GM19468 (cell line): ENCODE measurements around the gene FABP3.

ENCODE experiments used
- ATAC-seq: cut with Tn5 transposase; IDR thresholded peaks from one replicate; pipeline ENCODE4 v1.9.1; 2021; ENCODE audit warnings: mild to moderate bottlenecking, moderate library complexity, moderate number of reproducible peaks; ENCODE audit not compliant: unreplicated experiment; ENCODE audit errors: extremely low read depth

The FABP3 gene

DNA sequence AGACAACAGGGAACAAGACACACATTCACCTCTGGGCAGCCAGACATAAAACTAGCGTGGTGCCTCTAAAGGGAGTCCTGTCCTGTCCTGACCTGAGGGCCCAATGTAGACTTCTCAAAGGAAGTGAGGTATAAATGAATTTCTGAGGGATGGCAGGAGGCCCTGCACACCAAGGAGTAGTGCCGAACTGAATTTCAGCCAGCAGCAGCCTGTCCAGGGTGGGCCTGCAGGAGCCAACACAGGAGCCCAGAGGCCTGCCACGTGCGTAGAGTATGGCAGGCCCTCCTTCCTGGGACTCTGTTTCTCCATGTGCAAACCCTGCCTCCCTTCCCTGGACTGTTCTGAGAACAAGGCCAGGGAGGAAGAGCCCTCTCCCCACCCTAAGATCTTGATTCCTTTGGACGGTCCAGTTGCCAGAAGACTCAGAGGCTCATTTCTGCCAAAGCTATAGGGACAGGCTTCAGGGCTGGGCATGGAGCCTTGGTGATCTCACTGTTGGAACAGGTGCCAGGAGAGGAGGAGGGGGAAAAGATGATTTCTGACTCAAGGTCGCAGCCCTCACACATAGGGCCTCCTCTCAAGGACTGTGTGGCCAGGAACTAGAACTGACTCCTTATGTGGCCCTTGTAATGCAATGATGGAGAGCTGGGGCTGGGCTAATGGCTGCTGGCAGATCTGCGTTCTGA lies 1.8 kb upstream of the FABP3 start:
- ATAC-seq, result no peak

DNA sequence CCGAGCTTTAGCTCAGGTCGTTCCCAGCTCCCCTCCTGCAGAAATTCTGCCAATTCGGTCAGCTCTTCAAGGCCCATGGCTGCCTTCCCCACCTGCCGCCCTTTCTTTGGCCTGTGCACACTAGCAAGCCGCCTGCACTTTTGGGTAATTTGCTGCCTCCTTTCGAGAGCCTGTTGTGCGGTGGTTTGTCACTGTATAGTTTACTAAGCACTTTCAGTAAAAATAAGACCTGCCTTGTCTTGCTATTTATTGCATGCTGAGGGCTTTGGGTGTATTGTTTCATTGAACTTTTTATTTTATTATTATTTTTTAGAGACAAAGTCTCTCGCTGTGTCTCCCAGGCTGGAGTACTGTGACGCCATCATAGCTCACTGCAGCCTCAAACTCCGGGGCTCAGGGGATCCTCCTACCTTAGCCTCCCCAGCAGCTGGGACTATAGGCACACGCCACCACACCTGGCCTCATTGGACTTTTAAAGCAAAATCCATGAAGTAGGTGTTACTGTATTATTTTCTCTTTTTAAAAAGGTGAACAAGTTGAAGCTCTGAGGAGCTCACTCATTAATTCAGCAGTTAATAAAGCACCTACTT lies 1.1 kb upstream of the FABP3 start:
- ATAC-seq, result no peak

DNA sequence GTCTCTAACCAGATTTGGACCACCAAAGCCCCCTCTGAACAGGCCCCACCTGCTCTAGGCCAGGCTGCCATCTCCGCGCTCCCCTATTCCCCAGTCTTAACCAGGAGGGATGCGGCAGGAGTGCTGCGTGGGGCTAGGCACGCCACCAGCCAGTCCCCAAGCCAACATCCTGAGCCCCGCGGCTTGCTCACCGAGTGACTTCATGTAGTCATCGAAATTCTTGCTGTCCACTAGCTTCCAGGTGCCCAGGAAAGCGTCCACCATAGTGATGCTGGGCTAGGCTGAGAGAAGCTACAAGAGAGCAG lies 173 bp downstream of the FABP3 start:
- ATAC-seq, result no peak

DNA sequence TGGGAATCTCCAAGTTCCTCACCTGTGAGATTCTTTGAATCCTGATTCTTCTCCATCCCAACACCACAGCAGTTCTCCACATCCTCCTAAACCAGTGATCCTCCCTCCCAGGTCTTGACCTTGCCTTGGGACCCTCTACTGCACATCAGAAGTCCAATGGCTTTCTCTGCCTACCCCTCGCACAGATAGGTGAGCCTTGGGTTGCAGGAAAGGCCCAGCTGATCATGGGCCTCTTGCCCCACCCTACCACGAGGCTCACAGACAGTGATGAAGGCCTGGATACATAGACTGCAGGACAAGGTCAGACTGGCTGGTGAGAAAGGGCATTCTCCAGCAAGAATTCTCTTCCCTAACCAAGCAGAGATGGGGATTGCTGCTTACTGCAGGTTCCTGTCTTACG lies 825 bp downstream of the FABP3 start:
- ATAC-seq, result no peak

DNA sequence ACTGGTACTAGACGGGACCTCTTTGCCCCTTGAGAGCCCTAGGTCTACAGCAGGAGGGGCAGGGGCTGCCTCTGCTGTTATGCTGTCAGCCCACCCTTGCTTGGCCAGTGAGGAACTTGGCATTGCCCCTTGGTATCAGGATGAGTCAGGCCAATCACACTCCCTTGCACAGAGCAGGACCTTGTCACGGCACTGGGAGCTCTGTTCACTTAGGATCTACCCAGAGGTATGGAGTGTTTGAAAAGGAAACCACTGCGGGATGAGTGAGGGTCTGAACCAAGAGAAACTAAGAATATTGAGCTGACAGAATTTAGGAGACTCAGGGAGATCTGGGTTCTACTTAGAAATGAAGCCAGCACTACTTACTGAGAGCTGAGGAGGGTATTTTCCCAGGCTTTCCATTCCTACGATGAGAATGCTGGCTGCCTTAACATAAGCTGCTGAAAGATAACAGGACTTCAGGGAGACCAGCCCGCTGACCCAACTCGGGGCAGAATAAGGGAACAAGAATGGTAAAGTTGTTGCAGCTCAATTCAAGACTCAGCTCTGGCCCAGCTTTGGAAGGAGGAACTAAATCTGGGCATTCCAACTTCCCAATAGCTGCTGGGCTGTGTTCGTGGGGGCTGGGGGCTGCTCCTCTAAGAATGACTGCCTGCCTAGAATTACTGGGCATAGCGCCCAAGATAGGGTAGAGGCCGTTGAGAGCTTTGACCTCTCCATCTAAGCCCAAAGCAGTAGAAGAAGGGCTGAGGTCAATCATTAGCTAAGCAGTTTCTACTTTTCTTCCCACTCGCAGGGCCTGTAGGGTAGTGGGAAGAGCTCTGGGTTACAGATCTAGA lies 1.5 kb downstream of the FABP3 start:
- no peak for ATAC-seq

DNA sequence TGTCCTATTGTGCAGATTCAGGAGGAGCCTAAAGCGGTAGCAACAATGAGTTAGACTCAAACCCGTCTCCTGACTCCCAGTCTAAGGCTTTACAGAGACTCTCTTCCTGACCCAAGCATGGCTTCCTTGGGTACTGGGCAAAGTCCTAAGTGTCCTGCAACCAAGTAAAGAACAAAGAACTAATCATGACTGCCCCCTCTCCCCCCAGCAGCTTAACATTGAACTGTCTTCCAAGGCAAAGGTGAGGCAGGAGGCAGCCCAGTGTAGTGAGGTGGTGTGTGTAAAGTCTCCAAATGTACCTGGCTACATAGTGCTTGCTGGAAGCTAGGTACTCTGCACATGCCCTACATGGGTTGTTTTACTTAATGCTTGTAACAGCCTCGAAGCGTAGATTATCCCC lies 2.3 kb downstream of the FABP3 start:
- no peak for ATAC-seq

DNA sequence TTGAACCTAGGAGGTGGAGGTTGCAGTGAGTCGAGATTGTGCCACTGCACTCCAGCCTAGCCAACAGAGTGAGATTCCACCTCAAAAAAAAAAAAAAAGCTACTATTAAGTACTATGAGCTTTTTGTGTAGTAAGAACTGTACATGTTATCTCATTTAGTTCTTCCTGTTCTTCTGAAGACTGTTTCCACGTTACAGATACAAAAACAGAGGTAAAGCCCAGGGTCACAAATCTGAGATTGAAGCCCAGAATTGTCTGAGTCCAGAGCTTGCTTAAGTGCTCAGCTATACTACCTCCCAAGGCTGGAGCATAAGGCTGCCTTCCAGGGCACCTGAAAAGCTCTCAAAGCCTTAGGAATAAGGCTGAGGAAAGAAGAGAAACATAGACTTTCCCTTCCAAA lies 2.9 kb downstream of the FABP3 start:
- ATAC-seq, result no peak

DNA sequence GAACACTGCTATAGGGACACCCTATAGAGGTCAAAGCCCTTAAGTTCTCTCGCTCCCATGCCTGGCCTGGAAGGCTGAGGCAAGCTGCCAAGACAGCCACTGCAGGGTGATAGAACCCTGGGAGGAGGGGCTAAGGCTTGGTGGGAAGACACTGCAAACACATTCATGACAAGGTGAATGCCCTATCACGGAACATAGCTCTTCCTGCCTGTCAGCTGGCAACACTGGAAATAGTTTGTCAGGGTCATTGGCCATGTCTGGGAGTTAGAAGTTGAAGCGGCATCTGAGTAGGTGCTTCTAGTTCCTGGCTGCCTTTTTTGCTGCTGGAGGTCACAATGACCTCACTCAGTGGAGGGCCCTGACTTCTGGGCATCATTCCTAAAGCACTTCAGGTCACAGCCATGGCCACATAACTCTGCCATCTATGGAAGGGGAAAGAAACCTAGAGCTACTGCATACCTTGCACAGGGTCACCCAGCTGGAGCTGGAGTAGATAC lies 4.2 kb downstream of the FABP3 start:
- no peak for ATAC-seq

DNA sequence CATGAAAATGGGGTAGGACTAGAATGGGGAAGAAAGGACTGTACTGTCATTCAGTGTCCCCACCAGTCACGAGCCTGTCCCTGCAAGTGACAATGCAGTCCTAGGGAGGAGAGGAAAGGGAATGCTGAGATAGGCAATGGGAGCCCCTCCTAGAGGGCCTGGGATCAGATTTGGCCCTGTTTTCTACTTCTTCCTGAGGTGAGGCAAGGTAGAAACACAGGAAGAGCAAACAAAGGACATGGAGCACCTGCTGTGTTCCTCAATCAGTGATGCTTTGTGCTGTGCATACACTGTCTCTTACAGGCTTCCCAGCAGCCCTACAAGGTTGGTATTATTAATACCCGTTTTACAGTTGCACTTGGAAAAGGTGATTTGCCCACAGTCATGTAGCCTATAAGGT lies 6.1 kb downstream of the FABP3 start:
- ATAC-seq, result no peak

DNA sequence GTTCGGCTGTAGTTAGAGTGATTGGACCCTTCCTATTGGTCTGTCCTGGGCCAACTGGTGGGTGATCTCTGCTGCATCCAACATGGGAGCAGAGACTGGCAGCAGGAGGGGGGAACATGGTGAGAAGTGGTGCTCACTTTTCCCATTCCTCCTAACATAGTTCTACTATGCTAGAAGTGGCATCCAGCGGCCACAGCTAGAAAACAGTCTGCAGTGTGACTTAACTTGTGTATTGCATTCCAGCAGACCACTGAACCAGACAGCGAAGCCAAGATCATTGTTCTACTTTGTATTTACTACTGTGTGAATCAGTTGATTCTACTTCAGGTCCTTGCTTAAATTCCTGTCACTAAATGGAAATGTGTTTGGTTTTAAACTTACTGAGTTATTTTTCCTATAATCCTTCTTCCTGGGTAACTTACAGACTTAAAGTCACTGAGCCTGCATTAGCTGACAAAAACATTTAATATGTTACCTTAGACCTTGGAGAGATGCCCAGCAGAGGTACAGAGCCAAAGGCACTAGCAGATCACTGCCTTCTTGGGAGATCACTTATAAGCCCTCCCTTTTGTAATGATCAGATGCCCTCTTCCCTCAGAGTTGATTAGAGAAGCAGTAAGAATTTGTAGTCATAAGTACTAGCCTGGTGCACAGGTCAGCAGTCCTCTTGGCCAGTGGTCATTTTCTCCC lies 8.2 kb downstream of the FABP3 start:
- ATAC-seq, result no peak

DNA sequence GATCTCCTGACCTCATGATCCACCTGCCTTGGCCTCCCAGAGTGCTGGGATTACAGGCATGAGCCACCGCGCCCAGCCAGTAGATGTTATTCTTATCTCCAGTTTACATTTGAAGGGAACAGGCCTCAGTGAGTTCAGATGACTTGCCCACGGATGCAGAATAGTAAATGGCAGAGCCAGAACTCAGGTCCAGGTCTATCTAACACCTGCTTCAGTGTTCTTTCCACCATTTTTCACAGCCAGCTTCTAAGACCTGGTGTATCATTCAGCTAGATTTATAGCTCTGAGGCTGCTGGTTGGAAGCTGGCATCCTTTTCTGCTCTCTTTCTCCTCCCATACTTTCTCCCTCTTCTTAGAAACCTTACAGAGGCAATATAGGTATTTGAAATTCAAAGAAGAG lies 10.8 kb downstream of the FABP3 start:
- no peak for ATAC-seq

DNA sequence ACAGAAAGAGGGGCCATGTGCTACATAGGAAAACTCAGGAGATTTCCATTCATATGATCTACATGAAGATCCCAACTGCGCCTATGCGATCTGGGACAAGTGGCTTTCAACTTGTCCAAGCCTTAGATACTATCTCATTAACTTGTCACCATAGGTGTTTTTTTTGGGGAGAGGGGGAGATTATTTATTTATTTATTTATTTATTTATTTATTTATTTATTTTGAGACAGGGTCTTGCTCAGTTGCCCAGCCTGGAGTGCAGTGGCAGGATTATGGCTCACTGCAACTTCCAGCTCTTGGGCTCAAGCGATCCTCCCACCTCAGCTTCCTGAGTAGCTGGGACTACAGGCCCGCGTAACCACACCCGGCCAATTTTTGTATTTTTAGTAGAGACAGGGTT lies 11.3 kb downstream of the FABP3 start:
- no peak for ATAC-seq

DNA sequence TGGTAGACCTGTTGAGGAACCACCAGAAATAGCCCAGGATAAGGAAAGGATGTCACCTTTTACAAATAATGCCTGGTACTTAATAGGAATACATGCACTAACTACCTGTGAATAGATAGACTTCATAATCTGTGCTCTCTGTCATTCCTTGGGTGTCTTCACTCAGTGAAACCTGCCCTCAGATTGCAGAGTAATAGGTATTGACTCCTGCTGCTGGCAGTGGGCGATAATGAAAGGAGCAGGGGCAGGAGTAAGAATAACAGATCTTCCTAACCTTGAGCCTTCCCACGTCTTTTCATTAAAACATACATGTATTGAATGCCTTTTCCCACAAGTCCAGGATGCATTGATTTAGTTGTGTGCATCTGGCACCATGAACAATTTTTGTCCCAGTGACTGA lies 16.4 kb downstream of the FABP3 start:
- no peak for ATAC-seq

DNA sequence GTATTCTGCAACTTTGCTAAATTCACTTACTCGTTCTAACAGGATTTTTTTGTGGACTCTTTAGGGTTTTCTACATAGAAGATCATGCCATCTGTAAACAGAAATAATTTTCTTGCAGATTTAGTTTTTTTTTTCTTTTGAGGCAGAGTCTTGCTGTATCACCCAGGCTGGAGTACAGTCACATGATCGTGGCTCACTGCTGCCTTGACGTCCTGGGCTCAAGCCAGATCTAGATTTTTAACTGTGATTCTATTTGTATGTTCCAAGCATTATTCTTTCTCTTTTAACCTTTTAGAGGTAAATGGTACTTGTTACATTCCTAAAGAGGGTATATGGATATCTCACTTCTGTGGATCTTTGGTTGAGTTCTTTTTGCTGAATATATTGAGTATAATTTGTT lies 18.6 kb downstream of the FABP3 start:
- no peak for ATAC-seq

DNA sequence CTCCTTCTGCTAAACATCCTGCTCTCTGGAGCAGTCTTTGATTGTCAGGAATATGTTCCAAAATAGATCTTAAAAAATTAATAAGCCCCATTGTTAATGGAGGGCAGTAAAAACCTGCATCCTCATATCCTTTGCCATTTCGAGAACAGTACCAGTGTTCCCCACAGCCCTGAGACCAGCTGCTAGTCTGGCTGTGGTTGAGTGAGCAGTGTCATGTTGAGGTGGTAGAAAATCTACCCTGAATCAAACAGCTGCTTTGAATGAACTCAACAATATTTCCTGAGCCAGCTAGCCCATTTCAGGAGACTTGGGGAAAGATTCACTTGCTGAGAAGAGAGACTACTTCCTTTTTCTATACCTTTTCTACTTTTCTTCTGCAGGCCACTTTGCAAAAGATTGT lies 24.4 kb downstream of the FABP3 start:
- ATAC-seq, result no peak

DNA sequence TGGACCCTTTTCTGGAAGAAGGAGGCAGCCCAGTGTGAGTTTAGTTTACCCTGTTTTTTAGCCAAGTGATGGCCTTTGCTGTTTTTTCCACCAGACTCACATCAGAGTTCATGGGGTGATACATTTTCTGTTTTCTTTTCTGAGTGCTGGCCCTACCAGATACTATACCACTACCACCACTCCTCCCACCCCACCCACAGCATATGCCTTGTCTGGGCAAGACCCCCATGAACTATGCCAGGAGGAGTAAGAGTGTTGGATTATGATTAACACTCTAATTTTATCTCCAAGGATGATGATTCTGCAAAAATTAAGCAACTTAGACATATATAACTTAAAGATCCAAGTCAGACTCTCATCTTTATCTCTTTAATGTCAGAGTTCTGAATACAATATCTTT lies 26.1 kb downstream of the FABP3 start:
- no peak for ATAC-seq

DNA sequence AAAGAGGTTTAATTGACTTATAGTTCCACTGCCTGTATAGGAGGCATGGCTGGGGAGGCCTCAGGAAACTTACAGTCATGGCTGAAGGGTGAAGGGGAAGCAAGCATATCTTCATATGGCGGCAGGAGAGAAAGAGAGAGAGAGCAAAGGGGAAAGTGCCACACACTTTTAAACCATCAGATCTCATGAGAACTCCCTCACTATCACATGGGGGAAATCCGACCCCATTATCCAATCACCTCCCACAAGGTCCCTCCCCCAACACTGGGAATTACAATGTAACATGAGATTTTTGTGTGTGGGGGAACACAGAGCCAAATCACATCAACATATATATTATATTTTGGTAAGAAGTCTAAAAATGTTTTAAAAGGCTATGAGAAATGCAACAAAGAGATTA lies 27.2 kb downstream of the FABP3 start:
- no peak for ATAC-seq

DNA sequence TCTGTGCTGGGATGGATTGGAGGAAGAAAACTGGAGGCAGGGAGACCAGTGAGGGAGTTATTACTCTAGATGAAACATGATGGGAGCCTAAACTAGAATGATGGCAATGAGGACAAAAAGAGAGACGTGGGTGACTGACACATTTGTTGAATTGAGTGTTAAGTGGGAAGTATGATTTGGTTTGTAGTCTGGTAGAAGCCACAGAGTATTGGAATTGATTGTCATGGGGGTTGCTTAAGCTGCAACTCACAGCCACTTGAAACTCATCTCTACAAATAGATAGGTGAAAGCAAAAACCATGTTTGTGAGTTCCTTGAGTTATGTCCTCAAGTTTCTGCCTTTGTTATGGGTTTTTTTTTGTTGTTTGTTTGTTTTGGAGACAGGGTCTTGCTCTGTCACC lies 28.4 kb downstream of the FABP3 start:
- ATAC-seq, result no peak

DNA sequence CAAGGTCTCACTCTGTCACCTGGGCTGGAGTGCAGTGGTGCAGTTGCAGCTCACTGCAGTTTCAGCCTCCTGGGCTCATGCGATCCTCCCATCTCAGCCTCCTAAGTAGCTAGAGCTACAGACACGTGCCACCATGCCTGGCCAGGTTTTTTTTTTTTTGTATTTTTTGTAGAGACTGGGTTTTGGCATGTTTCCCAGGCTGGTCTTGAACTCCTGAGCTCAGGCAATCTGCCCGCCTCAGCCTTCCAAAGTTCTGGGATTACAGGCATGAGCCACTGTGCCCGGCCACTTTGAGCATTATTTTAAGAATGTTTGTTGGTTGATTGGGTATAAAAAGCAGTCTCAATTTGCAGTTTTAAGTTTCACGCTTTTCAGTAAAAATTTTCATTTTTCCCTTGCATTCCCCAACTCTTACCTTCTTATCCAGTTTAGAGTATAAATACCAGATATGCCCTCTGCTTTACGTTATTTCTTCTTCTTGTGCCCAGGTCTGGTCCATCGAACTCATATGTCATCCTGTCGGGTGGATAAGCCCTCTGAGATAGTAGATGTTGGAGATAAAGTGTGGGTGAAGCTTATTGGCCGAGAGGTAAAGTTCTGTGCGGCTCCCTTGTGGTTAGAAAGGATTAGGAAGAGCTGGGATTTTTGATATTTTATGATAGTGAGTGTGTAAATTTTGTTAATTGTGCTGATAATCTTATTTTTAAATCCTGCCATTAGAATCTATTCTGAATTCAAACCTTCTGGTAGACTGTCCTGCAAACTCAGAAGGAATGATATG lies 36.0 kb downstream of the FABP3 start:
- no peak for ATAC-seq

DNA sequence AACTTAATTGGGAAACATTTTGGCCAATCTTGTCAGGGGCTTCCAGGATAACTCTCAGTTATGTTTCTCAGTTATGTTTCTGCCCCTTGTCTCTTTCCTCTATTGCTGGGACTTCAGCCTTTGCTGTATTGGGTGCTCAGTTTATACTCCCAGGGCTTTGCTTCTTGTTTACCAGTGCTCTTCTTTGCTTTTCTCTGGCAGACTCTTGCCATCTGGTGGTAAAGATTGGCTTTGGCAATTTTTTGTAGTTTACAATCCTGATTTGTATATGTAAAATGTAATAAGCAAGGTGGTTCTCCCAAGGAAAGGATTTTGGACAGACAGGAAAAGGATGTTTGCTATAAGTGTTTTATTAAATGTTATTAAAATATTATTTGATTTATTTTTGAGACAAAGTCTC lies 37.9 kb downstream of the FABP3 start:
- no peak for ATAC-seq
